HL-60/S4 treated with phorbol 12-myristate 13-acetate at 8.2 ng/mL for 4 days and 3 days (cell line): ENCODE results near the gene SNRNP25.

Source experiments
- in situ Hi-C: fragments of 300-500 bp; cut with MboI; formaldehyde crosslinking; loops from 2 replicates; pipeline ENCODE4 v1.15.0; 2022; ENCODE audit warnings: low sequenced_read_pairs

The SNRNP25 gene

DNA sequence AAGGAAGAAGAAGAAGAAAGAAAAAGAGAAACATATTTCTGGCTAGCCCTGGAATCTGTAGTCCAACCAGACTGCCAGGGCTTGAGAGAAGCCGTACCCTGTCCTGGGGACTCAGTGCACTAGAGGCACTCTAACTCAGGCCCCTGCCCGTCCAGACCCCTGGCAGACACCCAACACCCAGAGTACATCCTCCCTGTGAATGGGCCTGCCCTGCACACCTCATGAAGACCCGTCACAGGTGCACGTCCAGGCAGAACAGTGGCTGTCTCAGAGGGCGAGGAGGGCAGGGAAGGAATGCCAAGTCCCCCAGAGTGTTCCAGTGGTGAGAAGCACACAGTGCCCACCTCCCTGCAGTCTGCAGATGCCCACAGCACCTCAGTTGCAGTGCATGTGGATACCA is 47.4 kb downstream of the SNRNP25 start:
- in situ Hi-C loops = no loop called here

DNA sequence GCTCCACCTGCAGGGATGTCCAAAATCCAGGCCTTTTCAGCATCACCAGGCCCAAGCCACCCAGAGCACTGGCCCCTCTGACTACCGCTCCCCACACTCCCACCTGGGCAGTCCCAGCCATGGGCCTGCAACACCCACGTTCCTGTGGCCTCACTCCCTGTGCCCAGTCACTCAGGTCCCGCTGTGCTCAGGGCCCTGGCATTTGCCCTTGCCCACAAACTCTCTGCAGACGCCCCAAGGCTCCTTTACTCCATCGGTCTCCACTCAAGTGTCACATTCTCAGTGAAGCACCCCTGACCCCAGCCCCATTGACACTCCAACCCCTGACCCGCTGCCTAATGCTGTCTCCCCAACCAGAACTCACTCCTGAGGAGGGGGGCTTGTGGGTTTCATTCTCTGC is 48.0 kb downstream of the SNRNP25 start:
- in situ Hi-C loops = no loop called here

DNA sequence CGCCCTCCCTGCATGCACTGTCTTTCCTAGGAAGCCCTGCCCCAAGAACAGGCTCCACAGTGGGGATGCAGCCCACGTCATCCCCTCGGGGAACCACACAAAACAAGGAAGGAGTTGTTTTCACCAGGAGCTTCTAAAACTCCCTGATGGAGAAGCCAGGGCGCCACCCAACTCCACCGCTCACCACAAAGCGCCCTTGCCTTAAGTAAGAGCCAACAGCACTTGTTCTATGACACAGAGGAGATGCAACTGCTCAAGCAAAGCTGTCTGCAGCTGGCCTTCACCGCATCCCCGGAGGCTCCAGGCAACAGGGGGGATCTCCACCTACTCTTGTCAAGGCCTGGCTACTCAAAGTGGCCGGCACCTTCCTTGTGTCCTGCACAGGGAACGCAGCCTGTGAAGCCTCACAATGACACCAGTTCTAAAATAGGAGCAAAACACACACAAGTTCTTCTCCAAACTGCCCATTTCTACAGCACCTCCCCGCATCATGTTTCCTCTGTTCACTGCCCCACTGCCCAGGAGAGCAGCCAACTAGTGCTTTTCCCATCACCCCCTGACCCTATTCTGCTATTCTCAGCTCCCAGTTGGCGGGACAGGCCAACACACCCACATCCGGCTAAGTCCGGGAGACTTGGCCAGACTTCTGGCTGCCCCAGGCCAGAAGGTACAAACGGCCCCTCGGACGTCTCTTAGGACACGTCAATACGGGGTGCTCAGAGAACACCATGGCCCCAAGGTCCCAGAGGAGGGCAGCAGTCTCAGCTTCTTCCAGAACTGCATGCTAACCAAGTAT is 48.6 kb downstream of the SNRNP25 start:
- in situ Hi-C loops = no loop called here

DNA sequence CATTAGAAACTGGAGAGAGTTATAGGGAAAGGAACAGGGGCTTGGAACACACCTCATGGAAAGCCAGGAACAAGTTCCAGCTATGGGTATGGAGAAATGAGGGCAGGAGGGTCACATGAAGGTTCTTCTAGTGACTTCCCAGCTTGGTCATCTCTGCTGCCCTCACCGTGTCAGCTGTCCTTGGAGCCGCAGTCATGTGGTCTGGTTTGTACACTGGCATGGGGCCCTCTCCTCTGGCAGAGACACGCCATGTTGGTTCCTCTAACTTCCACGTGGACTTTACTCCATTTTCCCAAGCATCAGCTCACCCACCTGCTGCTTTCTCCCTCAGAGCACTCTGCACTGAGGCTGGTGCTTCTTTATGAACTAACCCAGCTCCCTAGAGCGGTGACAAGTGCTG is 50.7 kb downstream of the SNRNP25 start:
- in situ Hi-C loops = no loop called here

DNA sequence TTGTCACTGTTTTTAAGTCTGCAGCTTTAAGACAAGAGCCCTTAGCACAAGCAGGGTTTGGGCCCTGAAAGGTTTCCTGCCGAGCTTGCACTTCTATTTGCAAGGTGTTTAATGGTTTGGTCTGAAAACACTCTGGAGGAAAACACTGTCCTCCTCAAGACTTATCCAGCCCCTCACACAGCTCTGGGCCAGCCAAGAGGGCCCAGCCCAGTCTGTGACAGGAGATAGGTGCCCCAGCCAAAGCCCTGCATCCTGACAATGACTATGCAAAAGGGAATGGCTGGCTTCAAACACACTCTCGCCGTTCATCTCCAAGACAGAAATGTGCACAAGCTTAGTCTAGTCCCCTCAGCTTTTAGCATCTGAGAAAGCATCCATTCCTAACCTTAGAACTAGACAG is 51.3 kb downstream of the SNRNP25 start:
- in situ Hi-C loops = no loop called here

DNA sequence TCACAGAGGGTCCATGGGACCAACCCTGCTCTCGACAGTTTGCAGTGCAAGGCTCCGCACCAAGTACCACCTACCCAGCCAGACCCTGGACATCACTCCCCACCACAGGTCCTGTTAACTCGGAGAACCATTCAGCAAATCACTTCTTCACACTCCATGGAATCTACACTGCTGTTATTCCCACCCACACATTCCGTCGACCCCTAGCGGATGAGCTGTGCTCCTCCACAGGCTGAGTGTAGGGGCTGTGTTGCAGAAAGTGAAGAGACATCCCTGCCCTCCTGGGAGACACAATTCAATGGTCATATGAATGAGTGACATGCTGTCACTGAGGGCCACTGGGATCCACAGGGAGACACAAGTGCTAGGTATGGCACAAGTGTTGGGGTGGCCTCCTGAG is 51.9 kb downstream of the SNRNP25 start:
- in situ Hi-C loops = no loop called here

DNA sequence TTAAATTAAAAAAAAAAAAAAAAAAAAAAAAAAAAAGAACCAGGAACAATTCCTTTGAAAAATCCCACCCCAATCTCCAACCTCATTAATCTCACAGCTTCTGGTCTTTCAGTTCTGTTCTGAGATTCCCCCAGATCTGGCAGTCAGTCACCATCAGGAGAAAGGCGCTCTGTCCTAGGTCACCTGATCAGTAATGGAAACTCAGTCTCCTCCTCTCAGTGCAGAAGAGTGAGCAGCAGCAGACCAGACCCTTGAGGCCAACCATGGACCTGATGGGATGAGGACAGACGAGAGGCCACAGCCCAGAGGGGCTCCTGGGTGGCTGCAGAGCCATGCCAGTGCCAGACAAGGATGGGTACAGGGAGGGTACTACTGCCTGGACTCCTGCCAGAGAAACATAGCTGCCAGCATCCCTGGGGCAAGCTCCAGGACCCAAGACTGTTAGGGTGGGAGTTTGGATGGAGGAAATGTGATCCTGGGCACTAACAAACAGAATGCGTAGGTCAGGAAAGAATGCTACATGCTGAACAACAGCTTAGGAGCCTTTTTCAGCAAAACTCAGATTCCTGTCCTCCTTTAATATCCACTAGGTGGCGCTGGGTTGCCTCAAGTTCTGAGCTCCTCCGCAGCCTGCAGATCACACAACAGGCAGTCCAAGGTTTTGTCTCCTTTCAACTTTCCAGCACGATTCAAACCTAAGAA is 53.1 kb downstream of the SNRNP25 start:
- in situ Hi-C loops = no loop called here
